Nephron progenitor cell (in vitro differentiated cells): Measurements from ENCODE around the gene SLC28A1.

ENCODE experiments used
- DNase-seq: peaks from one replicate; pipeline ENCODE4 v3.0.0; 2021
- H3K27ac Mint-ChIP-seq: 2 replicates; pipeline ENCODE4 v1.8.0; 2021; ENCODE audit warnings: mild to moderate bottlenecking, moderate library complexity, mixed read lengths
- H3K27me3 Mint-ChIP-seq: 2 replicates; pipeline ENCODE4 v1.8.0; 2021; ENCODE audit warnings: mild to moderate bottlenecking, low read depth, mixed read lengths; ENCODE audit not compliant: poor library complexity
- H3K36me3 Mint-ChIP-seq: 2 replicates; pipeline ENCODE4 v1.8.0; 2021; ENCODE audit warnings: low read depth, mixed read lengths
- H3K4me1 Mint-ChIP-seq: 2 replicates; pipeline ENCODE4 v1.8.0; 2021; ENCODE audit warnings: mixed read lengths
- H3K4me3 Mint-ChIP-seq: 2 replicates; pipeline ENCODE4 v1.8.0; 2021; ENCODE audit warnings: mild to moderate bottlenecking, moderate library complexity, mixed read lengths
- H3K9me3 Mint-ChIP-seq: 2 replicates; pipeline ENCODE4 v1.8.0; 2021; ENCODE audit warnings: mild to moderate bottlenecking, moderate library complexity, mixed read lengths
- CTCF ChIP-seq: fragments of 200-600 bp; sonication (generic); IDR thresholded peaks from 2 replicates; pipeline ENCODE4 v1.5.0; 2021; ENCODE audit warnings: antibody characterized with exemption

SLC28A1 gene

GRCh38 chr15:84969257-84969656 lies 84.8 kb downstream of the SLC28A1 start:
- Mint-ChIP-seq H3K9me3 (peaks cover 17% of the 10 kb centered on the region), H3K27me3 (peaks cover 29% of the 10 kb centered on the region), H3K27ac (no peak overlapping the region), H3K4me3 (no peak overlapping the region), H3K36me3 (no peaks in the 10 kb centered on the region), H3K4me1 (peaks cover 16% of the 10 kb centered on the region)
- no peak for DNase-seq
- no peak for TF ChIP-seq CTCF

- Mint-ChIP-seq H3K4me1 (peaks cover 17% of the 10 kb centered on the region), H3K27me3 (peaks cover 29% of the 10 kb centered on the region), H3K36me3 (no peaks in the 10 kb centered on the region), H3K27ac (no peak overlapping the region), H3K9me3 (peaks cover 8% of the 10 kb centered on the region), H3K4me3 (no peak overlapping the region)
- no peak for TF ChIP-seq CTCF
- no peak for DNase-seq
Measured at GRCh38 chr15:84970843-84971242, 86.4 kb downstream of the SLC28A1 start.

GRCh38 chr15:84973492-84974460 lies 89.3 kb downstream of the SLC28A1 start:
- Mint-ChIP-seq H3K9me3 (no peaks in the 10 kb centered on the region), H3K36me3 (no peaks in the 10 kb centered on the region), H3K27me3 (peaks cover 46% of the 10 kb centered on the region), H3K4me3 (no peak overlapping the region), H3K27ac (no peak overlapping the region), H3K4me1 (peaks cover 21% of the 10 kb centered on the region)
- TF ChIP-seq CTCF: no peak
- DNase-seq: no peak

GRCh38 chr15:84975871-84976351 lies 91.4 kb downstream of the SLC28A1 start:
- no peak for TF ChIP-seq CTCF
- no peak for DNase-seq
- H3K4me3 Mint-ChIP-seq: no peak overlapping the region
- H3K27ac Mint-ChIP-seq: no peak overlapping the region
- H3K9me3 Mint-ChIP-seq: no peaks in the 10 kb centered on the region
- peaks cover 31% of the 10 kb centered on the region for H3K4me1 Mint-ChIP-seq
- H3K36me3 Mint-ChIP-seq: no peaks in the 10 kb centered on the region
- peaks cover 57% of the 10 kb centered on the region for H3K27me3 Mint-ChIP-seq

GRCh38 chr15:84976746-84977345 lies 92.4 kb downstream of the SLC28A1 start:
- H3K4me3 Mint-ChIP-seq: no peak overlapping the region
- no peaks in the 10 kb centered on the region for H3K36me3 Mint-ChIP-seq
- no peak for DNase-seq
- peaks cover 53% of the 10 kb centered on the region for H3K27me3 Mint-ChIP-seq
- peaks cover 31% of the 10 kb centered on the region for H3K4me1 Mint-ChIP-seq
- no peak overlapping the region for H3K27ac Mint-ChIP-seq
- no peaks in the 10 kb centered on the region for H3K9me3 Mint-ChIP-seq
- no peak for TF ChIP-seq CTCF
